Measurements from ENCODE around the gene CMSS1. TPM values are rescaled to one million over a fixed set of nuclear protein-coding genes. Genes with fewer than 3 reads are reported as not detected.
"Not testable (repeated sequence)": the region's sequence is repeated elsewhere in the genome, so short reads cannot be mapped to it uniquely, and the experiment has no call there.

Gene CMSS1
- polyA plus RNA-seq, 4 donors, result 31.3 to 48.7 (median 42.2) TPM

DNA sequence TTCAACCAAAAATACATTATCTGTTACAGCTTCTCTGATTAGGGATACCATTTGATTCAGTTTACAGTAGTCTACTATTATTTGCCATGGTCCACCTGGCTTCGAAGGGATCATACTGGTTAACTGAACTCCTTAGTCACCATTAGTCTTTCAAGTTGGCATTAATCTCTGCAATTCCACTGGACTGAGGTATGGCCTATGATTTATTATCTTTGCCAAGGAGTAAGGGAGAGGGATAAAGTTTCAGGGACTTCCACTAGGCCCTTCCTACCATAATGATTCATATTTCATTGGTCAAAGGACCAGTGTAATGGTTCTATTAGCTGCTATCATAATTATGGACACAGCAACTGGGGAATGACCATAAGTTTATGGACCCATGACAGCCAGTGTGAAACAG, 7.3 kb upstream of the CMSS1 start:
- no peak for DNase-seq (ENCODE audit: low read depth in 4 of 4, low spot score in 3 of 4)

DNA sequence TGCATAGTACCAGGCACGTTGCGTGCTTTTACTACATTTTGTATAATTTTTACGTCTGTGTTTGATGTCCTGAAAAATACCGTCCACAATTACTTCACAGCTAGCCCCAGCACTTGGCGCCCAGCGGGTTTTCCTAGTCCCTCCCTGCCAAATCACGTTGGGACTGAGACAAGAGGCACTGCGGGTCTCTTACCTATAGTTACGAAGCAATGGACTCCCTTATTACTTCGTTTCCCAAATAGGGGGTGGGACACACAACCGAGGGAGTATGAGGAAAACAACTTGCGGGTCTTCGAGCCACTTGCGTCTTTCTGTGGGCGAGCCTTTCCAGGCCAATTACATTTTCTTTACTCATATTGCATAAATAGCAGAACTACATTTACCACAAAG, 620 bp upstream of the CMSS1 start:
- peak in 1 of 4 donors; percentile 19 for DNase-seq (ENCODE audit: low read depth in 4 of 4, low spot score in 3 of 4)

- DNase-seq (ENCODE audit: low read depth in 4 of 4, low spot score in 3 of 4), result no peak
Measured at GRCh38 chr3:99818818-99819217, 1.2 kb downstream of the CMSS1 start.

GRCh38 chr3:99823723-99824711, 6.4 kb downstream of the CMSS1 start:
- no peak for DNase-seq (ENCODE audit: low read depth in 4 of 4, low spot score in 3 of 4)

- no peak for DNase-seq (ENCODE audit: low read depth in 4 of 4, low spot score in 3 of 4)
Measured at GRCh38 chr3:99825004-99825640, 7.5 kb downstream of the CMSS1 start.

GRCh38 chr3:99829844-99830243, 12.2 kb downstream of the CMSS1 start:
- DNase-seq (ENCODE audit: low read depth in 4 of 4, low spot score in 3 of 4), result no peak

DNA sequence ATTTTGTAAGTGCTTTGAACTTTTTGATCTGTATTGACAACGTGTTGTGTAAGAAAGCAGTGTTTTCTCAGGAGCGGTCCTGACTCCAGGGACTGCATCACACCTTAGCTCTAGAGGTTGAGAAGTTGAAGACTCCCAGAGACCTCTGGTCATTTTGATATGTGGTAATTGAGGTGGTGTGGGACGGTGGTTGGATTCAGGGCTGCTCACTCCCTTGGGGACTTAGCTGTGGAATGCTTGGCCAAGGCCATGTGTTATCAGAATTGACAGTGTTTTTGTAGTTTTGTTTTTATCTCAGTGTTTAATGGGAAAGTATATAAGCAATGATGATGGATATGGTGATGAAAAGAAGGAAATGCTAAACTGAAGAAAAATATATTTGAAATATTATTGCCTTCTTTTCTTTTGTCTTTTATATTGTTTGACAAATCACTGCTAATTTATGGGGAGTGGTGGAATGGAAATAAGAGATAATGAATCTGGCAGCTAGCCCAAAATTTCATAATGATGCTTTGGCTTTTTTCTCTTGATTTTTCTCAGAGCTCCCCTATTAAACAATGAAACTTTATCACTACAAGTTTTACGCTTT, 16.0 kb downstream of the CMSS1 start:
- DNase-seq (ENCODE audit: low read depth in 4 of 4, low spot score in 3 of 4), result no peak

DNA sequence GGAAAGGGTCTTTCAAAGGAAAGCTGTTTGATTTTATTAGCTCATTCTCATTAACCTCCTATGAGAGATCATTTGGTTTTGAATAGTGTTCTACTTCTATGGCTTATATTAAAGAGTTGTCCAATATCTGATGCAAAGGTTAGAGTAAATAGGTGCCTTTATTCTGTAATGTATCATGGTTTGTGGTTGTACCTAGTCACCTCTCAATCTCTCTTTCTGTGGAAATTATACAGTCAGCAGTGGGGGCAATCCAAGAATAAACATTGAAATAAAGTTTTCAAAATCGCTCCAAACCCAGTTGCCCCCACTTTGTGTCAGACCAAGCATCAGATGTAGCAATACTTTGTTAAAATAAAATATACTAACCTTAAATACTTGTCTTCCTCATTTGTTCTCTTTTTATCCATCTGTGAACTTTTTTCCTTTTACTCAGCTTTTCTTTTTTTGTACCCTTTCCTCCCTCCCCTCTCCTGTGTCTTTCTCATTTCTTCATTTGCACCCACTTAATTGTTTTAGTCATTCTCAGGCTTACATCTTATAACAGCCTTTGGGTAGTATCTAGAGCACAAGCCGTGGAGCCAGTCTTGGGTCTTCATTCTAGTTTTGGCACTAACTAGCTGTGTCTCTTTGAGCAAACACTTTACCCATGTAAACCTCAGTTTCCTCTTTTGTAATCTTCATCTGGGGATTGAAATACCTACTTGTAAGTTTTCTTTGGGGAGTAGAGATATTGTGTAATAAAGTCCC, 16.7 kb downstream of the CMSS1 start:
- no peak for DNase-seq (ENCODE audit: low read depth in 4 of 4, low spot score in 3 of 4)

- no peak for DNase-seq (ENCODE audit: low read depth in 4 of 4, low spot score in 3 of 4)
Measured at GRCh38 chr3:99836681-99837080, 19.0 kb downstream of the CMSS1 start.

- no peak for DNase-seq (ENCODE audit: low read depth in 4 of 4, low spot score in 3 of 4)
Measured at GRCh38 chr3:99837715-99838114, 20.1 kb downstream of the CMSS1 start.

- no peak for DNase-seq (ENCODE audit: low read depth in 4 of 4, low spot score in 3 of 4)
Measured at GRCh38 chr3:99838755-99839154, 21.1 kb downstream of the CMSS1 start.

DNA sequence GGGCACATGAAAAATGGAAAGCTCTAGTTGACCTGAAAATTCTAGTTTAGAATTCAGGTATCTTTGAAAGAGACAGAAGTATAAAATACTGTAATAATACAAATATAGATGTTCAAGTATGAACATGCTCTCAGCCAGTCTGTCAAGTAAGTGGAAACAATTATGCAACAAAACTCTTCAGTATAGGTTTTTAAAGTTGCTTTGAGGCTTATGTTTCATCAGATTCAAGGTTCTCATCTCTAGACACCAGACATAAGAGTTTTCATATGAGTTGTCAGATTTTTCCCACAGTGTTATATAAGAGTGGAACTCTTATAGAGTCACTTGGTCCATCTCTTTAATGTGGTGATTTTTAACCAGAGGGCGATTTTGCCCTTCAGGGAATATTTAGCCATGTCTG, 22.0 kb downstream of the CMSS1 start:
- DNase-seq (ENCODE audit: low read depth in 4 of 4, low spot score in 3 of 4), result no peak

DNA sequence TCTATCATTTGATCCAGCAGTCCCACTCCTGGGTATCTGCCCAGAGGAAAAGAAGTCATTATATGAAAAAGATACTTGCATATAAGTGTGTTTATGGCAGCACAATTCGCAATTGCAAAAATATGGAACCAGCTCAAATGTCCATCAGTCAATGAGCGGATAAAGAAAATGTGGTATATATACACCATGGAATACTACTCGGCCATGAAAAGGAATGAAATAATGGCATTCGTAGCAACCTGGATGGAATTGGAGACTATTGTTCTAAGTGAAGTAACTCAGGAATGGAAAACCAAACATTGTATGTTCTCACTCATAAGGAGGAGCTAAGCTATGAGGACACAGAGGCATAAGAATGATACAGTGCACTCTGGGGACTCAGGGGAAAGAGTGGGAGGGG, 24.3 kb downstream of the CMSS1 start:
- DNase-seq (ENCODE audit: low read depth in 4 of 4, low spot score in 3 of 4), result not testable (repeated sequence)

GRCh38 chr3:99842826-99843589, 25.3 kb downstream of the CMSS1 start:
- no peak for DNase-seq (ENCODE audit: low read depth in 4 of 4, low spot score in 3 of 4)

DNA sequence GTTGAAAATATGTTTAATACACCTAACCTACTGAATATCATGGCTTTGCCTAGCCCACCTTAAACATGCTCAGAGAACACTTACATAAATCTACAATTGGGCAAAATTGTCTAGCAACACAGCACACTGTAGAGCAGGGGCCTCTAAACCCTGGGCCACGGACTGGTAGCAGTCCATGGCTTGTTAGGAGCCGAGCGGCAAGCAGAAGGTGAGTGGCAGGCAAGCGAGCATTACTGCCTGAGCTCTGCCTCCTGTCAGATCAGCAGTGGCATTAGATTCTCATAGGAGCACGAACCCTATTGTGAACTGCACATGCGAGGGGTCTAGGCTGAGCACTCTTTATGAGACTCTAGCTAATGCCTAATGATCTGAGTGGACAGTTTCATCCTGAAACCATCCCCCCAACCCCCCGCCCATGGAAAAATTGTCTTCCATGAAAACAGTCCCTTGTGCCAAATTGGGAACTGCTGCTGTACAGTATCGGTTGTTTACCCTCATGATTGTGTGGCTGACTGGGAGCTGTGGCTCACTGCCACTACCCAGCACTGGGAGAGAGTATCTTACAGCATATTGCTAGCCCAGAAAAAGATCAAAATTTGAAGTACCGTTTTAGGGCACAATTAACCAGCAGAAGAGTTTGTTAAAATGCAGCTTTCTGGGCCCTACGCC, 26.1 kb downstream of the CMSS1 start:
- no peak for DNase-seq (ENCODE audit: low read depth in 4 of 4, low spot score in 3 of 4)

DNA sequence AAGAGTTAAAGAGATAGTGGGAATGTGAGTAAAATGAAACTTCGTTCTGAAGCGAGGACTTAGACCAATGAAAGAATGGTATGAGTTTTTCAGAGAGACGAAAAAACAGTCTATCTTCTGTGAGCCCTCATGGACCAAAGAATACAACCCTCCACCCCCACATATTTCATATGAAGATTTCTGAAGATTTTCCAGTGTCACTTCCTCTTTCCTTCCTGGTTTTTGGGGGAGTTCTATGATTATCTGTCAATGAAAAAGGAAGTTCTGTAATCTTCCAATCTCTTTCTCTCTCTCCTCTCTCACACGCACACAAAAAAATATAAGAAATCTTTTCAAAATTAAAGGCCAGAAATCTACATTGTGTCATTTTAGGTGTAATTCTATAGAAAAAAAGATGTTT, 27.7 kb downstream of the CMSS1 start:
- DNase-seq (ENCODE audit: low read depth in 4 of 4, low spot score in 3 of 4), result no peak

DNA sequence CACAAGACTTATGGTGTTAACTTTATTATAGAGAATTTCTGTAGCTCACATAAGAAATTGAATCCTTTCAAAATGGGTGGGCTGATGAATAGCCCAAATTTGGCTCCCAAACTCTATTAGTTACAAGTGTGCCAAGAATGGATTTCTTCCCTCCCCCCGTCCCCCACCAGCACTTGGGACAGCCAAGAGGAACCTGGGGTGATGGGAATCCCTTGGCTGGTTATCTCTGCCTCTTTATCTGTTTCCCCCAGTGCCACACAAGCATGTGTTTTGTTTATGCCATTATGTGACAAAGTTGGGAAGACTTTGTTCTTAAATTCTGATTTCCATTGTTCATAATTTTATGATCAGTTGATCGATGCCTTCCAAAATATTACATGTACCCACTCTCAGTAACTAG, 28.3 kb downstream of the CMSS1 start:
- DNase-seq (ENCODE audit: low read depth in 4 of 4, low spot score in 3 of 4), result no peak

GRCh38 chr3:99846477-99847160, 29.0 kb downstream of the CMSS1 start:
- no peak for DNase-seq (ENCODE audit: low read depth in 4 of 4, low spot score in 3 of 4)

- no peak for DNase-seq (ENCODE audit: low read depth in 4 of 4, low spot score in 3 of 4)
Measured at GRCh38 chr3:99848433-99848832, 30.8 kb downstream of the CMSS1 start.

Data from left renal pelvis (tissue), 4 donors.